HepG2 (cell line): ENCODE data around the gene BIRC5. TPM values are rescaled to one million over a fixed set of nuclear protein-coding genes. Genes with fewer than 3 reads are reported as not detected.

ENCODE experiments used
- ARNT ChIP-seq: fragments of 450-650 bp; IDR thresholded peaks from 2 replicates; pipeline ENCODE4 v1.6.1; 2017
- ELF3 ChIP-seq: IDR thresholded peaks from 2 replicates; pipeline ENCODE4 v1.6.1; 2016; ENCODE audit warnings: missing genetic modification reagents, missing compliant biosample characterization
- GABPB1 ChIP-seq: IDR thresholded peaks from 2 replicates; pipeline ENCODE4 v1.6.1; 2016; ENCODE audit warnings: mild to moderate bottlenecking, missing genetic modification reagents, moderate library complexity, missing compliant biosample characterization
- STAT5B ChIP-seq: sonication (generic); formaldehyde crosslinking; IDR thresholded peaks from 2 replicates; pipeline ENCODE4 v1.4.0; 2020; ENCODE audit warnings: missing genetic modification reagents
- ZFP1 ChIP-seq: IDR thresholded peaks from 2 replicates; pipeline ENCODE4 v1.6.1; 2016
- ZNF282 ChIP-seq: fragments of 450-650 bp; IDR thresholded peaks from 2 replicates; pipeline ENCODE4 v1.6.1; 2018; ENCODE audit not compliant: partially characterized antibody
- ZNF350 ChIP-seq: sonication (generic); formaldehyde crosslinking; IDR thresholded peaks from 2 replicates; pipeline ENCODE4 v1.4.0; 2020; ENCODE audit warnings: mild to moderate bottlenecking, low read depth, missing genetic modification reagents, borderline replicate concordance
- ZNF775 ChIP-seq: sonication (generic); formaldehyde crosslinking; IDR thresholded peaks from 2 replicates; pipeline ENCODE4 v1.4.0; 2020; ENCODE audit warnings: missing genetic modification reagents, mild to moderate bottlenecking, moderate library complexity, borderline replicate concordance
- ZSCAN12 ChIP-seq: sonication (generic); formaldehyde crosslinking; IDR thresholded peaks from 2 replicates; pipeline ENCODE4 v1.9.0; 2021; ENCODE audit warnings: mild to moderate bottlenecking, missing genetic modification reagents
- polyA plus RNA-seq, 8 experiments: library from polyadenylated mRNA; depleted of rRNA in 3 of 8; stranded (reverse) in 7 of 8; unstranded in 1 of 8; fragments of >200 nt; fragmentation: Illumina TruSeq in 4 of 8; extraction: Trizol in 4 of 8; gene quantifications; 2 replicates each; pipeline versions ENCODE4 v1.2.1 to v1.2.3, GENCODE V29; 2011 to 2016; ENCODE audit warnings: low read depth in 4 of 8, missing spikeins in 1 of 8, mixed read lengths in 1 of 8; ENCODE audit not compliant: insufficient read depth in 1 of 8
- total RNA-seq, 5 experiments: library from RNA; depleted of rRNA; stranded (reverse); fragments of >200 nt; fragmentation: Illumina TruSeq; extraction: Trizol; gene quantifications; 2 replicates each; pipeline ENCODE4 v1.2.3, GENCODE V29; 2016; ENCODE audit warnings: low read depth in 1 of 5
- TF ChIP-seq, protein P1 (sequence below): sonication (generic); formaldehyde crosslinking; IDR thresholded peaks from 2 replicates; pipeline ENCODE4 v1.5.1; 2020; ENCODE audit warnings: missing genetic modification reagents, mild to moderate bottlenecking, borderline replicate concordance
- TF ChIP-seq, protein P2 (sequence below): sonication (generic); formaldehyde crosslinking; IDR thresholded peaks from 2 replicates; pipeline ENCODE4 v1.5.0; 2020; ENCODE audit warnings: missing genetic modification reagents, mild to moderate bottlenecking, borderline replicate concordance
- TF ChIP-seq, protein P3 (sequence below): sonication (generic); formaldehyde crosslinking; IDR thresholded peaks from 2 replicates; pipeline ENCODE4 v1.4.0; 2020; ENCODE audit warnings: missing genetic modification reagents
- TF ChIP-seq, protein P4 (sequence below): sonication (generic); formaldehyde crosslinking; IDR thresholded peaks from 2 replicates; pipeline ENCODE4 v1.5.1; 2020; ENCODE audit warnings: mild to moderate bottlenecking, missing genetic modification reagents, borderline replicate concordance
- TF ChIP-seq, protein P5 (sequence below): sonication (generic); formaldehyde crosslinking; IDR thresholded peaks from 2 replicates; pipeline ENCODE4 v1.9.0; 2022; ENCODE audit warnings: missing genetic modification reagents, mild to moderate bottlenecking, borderline replicate concordance
- TF ChIP-seq, protein P6 (sequence below): sonication (generic); formaldehyde crosslinking; IDR thresholded peaks from 2 replicates; pipeline ENCODE4 v1.4.0; 2020; ENCODE audit warnings: missing genetic modification reagents
- TF ChIP-seq, protein P7 (sequence below): sonication (generic); formaldehyde crosslinking; IDR thresholded peaks from 2 replicates; pipeline ENCODE4 v1.4.0; 2020; ENCODE audit warnings: mild to moderate bottlenecking, low read depth, missing genetic modification reagents

The BIRC5 gene
- total and polyA plus RNA-seq, 2 of the 13 experiments (the other 11 are each of a cell fraction or from before 2014, with no cell fraction given): 30.3 to 135 TPM

DNA sequence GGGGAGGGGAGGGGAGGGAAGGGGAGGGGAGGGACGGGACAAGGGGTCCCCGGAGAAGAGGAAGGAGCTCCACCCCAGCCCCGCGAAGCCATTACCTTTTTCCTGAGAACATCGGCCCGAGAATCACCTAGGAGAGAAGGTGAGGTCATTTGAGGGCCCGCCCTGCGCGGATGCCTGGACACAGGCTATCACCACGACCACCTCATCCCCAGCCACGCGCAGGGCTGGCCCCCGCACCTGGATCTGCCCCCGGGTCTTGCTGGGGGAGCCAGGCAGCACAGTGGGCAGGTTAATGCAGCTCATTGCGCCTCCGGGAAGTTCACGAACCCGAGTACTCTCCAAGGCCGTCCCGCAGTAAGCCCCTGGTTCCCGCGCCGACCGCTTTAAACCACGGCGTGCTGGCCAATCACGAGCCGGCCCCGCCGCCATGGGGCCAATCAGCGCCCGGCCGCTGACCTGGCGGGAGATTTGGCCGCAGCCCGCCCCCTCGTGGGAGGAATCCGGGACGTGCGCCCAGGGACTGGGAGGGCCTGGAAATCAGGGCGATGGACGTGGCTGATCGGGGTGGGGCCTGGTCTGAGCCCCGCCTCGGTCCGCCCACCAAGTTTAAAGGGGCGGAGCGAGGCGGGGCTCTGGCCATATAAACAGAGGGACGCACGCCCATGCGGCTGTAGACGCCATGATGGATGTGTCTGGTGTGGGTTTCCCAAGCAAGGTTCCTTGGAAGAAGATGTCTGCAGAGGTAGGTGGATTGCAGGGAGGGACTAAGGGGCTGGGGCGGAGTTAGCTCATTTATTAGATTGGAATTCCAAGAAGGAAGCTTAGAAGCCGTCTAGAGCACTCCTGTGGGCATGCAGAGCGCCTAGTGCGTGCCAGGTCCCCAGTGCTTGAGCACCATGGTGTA, 27.1 kb upstream of the BIRC5 start, which contains the start of the genes AFMID and TK1 (continued):
- TF ChIP-seq ZNF350: peak; percentile 87
- TF ChIP-seq STAT5B (CRISPR knock-in tag): peak; percentile 51; the same call in 1 of the 2 replicates
- TF ChIP-seq ZNF775 (CRISPR knock-in tag): 0 out of 2 replicates have a peak, but pooled peaks have one; percentile 16
- TF ChIP-seq, protein P1, sequence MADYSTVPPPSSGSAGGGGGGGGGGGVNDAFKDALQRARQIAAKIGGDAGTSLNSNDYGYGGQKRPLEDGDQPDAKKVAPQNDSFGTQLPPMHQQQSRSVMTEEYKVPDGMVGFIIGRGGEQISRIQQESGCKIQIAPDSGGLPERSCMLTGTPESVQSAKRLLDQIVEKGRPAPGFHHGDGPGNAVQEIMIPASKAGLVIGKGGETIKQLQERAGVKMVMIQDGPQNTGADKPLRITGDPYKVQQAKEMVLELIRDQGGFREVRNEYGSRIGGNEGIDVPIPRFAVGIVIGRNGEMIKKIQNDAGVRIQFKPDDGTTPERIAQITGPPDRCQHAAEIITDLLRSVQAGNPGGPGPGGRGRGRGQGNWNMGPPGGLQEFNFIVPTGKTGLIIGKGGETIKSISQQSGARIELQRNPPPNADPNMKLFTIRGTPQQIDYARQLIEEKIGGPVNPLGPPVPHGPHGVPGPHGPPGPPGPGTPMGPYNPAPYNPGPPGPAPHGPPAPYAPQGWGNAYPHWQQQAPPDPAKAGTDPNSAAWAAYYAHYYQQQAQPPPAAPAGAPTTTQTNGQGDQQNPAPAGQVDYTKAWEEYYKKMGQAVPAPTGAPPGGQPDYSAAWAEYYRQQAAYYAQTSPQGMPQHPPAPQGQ (CRISPR knock-in tag): no peak; the same call in 1 of the 2 replicates
- TF ChIP-seq, protein P2, sequence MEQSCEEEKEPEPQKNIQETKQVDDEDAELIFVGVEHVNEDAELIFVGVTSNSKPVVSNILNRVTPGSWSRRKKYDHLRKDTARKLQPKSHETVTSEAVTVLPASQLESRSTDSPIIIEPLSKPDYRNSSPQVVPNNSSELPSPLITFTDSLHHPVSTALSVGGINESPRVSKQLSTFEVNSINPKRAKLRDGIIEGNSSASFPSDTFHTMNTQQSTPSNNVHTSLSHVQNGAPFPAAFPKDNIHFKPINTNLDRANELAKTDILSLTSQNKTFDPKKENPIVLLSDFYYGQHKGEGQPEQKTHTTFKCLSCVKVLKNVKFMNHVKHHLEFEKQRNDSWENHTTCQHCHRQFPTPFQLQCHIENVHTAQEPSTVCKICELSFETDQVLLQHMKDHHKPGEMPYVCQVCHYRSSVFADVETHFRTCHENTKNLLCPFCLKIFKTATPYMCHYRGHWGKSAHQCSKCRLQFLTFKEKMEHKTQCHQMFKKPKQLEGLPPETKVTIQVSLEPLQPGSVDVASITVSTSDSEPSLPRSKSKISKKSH: no peak
- TF ChIP-seq ARNT: no peak
- TF ChIP-seq, protein P3, sequence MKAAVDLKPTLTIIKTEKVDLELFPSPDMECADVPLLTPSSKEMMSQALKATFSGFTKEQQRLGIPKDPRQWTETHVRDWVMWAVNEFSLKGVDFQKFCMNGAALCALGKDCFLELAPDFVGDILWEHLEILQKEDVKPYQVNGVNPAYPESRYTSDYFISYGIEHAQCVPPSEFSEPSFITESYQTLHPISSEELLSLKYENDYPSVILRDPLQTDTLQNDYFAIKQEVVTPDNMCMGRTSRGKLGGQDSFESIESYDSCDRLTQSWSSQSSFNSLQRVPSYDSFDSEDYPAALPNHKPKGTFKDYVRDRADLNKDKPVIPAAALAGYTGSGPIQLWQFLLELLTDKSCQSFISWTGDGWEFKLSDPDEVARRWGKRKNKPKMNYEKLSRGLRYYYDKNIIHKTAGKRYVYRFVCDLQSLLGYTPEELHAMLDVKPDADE: 0 out of 2 replicates have a peak, but pooled peaks have one; percentile 9
- TF ChIP-seq, protein P4, sequence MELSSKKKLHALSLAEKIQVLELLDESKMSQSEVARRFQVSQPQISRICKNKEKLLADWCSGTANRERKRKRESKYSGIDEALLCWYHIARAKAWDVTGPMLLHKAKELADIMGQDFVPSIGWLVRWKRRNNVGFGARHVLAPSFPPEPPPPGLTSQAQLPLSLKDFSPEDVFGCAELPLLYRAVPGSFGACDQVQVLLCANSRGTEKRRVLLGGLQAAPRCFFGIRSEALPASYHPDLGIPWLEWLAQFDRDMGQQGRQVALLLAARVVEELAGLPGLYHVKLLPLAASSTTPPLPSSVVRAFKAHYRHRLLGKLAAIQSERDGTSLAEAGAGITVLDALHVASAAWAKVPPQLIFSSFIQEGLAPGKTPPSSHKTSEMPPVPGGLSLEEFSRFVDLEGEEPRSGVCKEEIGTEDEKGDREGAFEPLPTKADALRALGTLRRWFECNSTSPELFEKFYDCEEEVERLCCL (CRISPR knock-in tag): no peak
- peak; percentile 85 for TF ChIP-seq ELF3 (CRISPR knock-in tag)
- peak; percentile 82; the same call in 1 of the 2 replicates for TF ChIP-seq GABPB1
- TF ChIP-seq, protein P5, sequence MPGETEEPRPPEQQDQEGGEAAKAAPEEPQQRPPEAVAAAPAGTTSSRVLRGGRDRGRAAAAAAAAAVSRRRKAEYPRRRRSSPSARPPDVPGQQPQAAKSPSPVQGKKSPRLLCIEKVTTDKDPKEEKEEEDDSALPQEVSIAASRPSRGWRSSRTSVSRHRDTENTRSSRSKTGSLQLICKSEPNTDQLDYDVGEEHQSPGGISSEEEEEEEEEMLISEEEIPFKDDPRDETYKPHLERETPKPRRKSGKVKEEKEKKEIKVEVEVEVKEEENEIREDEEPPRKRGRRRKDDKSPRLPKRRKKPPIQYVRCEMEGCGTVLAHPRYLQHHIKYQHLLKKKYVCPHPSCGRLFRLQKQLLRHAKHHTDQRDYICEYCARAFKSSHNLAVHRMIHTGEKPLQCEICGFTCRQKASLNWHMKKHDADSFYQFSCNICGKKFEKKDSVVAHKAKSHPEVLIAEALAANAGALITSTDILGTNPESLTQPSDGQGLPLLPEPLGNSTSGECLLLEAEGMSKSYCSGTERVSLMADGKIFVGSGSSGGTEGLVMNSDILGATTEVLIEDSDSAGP (CRISPR knock-in tag): peak; percentile 94
- TF ChIP-seq ZFP1: no peak
- peak; percentile 76; the same call in 1 of the 2 replicates for TF ChIP-seq ZSCAN12 (CRISPR knock-in tag)
- TF ChIP-seq ZNF282: no peak
- TF ChIP-seq, protein P6, sequence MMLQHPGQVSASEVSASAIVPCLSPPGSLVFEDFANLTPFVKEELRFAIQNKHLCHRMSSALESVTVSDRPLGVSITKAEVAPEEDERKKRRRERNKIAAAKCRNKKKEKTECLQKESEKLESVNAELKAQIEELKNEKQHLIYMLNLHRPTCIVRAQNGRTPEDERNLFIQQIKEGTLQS: no peak; the same call in 1 of the 2 replicates
- TF ChIP-seq, protein P7, sequence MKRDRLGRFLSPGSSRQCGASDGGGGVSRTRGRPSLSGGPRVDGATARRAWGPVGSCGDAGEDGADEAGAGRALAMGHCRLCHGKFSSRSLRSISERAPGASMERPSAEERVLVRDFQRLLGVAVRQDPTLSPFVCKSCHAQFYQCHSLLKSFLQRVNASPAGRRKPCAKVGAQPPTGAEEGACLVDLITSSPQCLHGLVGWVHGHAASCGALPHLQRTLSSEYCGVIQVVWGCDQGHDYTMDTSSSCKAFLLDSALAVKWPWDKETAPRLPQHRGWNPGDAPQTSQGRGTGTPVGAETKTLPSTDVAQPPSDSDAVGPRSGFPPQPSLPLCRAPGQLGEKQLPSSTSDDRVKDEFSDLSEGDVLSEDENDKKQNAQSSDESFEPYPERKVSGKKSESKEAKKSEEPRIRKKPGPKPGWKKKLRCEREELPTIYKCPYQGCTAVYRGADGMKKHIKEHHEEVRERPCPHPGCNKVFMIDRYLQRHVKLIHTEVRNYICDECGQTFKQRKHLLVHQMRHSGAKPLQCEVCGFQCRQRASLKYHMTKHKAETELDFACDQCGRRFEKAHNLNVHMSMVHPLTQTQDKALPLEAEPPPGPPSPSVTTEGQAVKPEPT (CRISPR knock-in tag): no peak; the same call in 1 of the 2 replicates
